Mammary epithelial cell (primary cell): ENCODE measurements around the gene IMPACT.

Source experiments
- CTCF ChIP-seq, 2 donors: IDR thresholded peaks in 1 of 2; conservative IDR thresholded peaks in 1 of 2; 2 replicates each; pipeline ENCODE4 v1.5.1; 2011 to 2012; ENCODE audit warnings: inconsistent platforms in 2 of 2, low read length in 2 of 2, mild to moderate bottlenecking in 2 of 2, control low read depth in 1 of 2, low read depth in 1 of 2; ENCODE audit not compliant: insufficient read depth in 1 of 2; ENCODE audit errors: extremely low read depth in 1 of 2
- EZH2 ChIP-seq: IDR thresholded peaks from 2 replicates; pipeline ENCODE4 v1.6.1; 2012; ENCODE audit warnings: low read length, inconsistent platforms, borderline replicate concordance

- TF ChIP-seq CTCF (conservative IDR thresholded peaks at IDR 0.05 in 1 of 2, IDR thresholded peaks at IDR 0.05 in 1 of 2; ENCODE audit: extremely low read depth in 1 of 2, insufficient read depth in 1 of 2, low read depth in 1 of 2, low read length in 2 of 2) (no peak), EZH2 (no peak)
Observed at GRCh38 chr18:24486684-24487083, 60.2 kb downstream of the IMPACT start.
